PC-9 (cell line): Measurements from ENCODE around the gene JUND.

ENCODE experiments used
- CTCF ChIP-seq: fragments of 200-600 bp; sonication (generic); conservative IDR thresholded peaks from 2 replicates; pipeline ENCODE4 v1.6.1; 2017; ENCODE audit warnings: mixed run types, antibody characterized with exemption, mild to moderate bottlenecking, moderate library complexity
- EZH2 ChIP-seq: fragments of 200-600 bp; sonication (generic); IDR thresholded peaks from 2 replicates; pipeline ENCODE4 v1.8.0; 2017; ENCODE audit warnings: antibody characterized with exemption, low read depth

- TF ChIP-seq CTCF (no peak), EZH2 (no peak)
Measured at GRCh38 chr19:18286973-18287635, 5.7 kb upstream of the JUND start.
